ENCODE results near the gene ELMO1. TPM values are rescaled to one million over a fixed set of nuclear protein-coding genes. Genes with fewer than 3 reads are reported as not detected.

Gene ELMO1
- polyA plus RNA-seq, 2 of the 4 experiments (the other 2 are of a cell fraction) = 2.3 to 6.1 TPM

DNA sequence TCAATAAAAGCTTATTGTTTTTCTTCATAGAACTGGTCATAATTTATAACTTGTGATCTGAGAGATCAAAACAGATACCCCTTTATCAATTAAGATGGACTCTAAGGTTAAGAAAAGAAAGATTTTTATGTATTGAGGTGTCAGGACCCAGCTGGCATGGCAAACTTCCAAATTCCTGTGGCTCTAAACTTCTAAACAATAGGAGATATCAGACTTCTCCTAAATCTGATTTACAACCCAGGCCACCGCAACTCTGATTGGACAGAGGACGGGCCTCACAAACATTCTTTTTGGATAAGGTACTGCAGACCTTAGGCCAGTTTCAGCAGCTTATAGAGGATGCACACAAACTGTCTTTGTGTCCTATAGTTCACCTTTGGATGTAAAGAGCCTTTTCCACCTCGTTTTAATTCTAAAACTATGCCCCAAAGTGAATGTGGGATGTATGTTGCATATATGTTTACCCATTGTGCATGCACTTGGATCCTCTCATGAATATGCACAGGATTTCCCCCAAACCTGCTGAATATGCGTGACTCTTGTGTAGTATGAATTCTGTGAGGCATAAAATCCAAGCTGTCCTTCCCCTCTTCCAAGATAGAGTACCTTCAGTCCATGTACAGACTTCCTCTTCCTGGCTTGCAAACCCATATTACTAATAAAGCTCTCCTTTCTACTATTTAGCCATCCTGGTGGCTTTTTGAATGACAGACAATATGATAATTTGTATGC lies 69.0 kb downstream of the ELMO1 start:
- H3K4me1 ChIP-seq = no peaks in the 10 kb centered on the region
- ChIA-PET CTCF (interaction anchor here (0.7 to 1.2 kb wide), 2 partner anchors 69 to 145 kb away, joined by 3 read pairs; partner anchors contain the start of gene ELMO1), POLR2A (no interaction called here)
- no peak overlapping the region for H3K27ac ChIP-seq
- peaks cover 24% of the 10 kb centered on the region; the same call in 2 of the 3 replicates for H3K9me3 ChIP-seq
- no peak for ATAC-seq
- DNase-seq (ENCODE audit: low read depth in 1 of 2, low spot score in 1 of 2) = no peak
- H3K4me3 ChIP-seq = no peak overlapping the region
- FAIRE-seq = no peak
- TF ChIP-seq MAZ (IDR thresholded peaks at IDR 0.05; ENCODE audit: borderline replicate concordance, low read depth, low read length) (no peak), NR3C1 (IDR thresholded peaks at IDR 0.05) (no peak), HOXA7 (CRISPR knock-in tag; IDR thresholded peaks at IDR 0.05) (no peak), BHLHE40 (IDR thresholded peaks at IDR 0.05; ENCODE audit: low read depth, low read length) (no peak), ZFP36 (IDR thresholded peaks at IDR 0.05; ENCODE audit: borderline replicate concordance, partially characterized antibody) (no peak), HOXB5 (CRISPR knock-in tag; IDR thresholded peaks at IDR 0.05) (no peak), ZSCAN20 (CRISPR knock-in tag; IDR thresholded peaks at IDR 0.05) (no peak), POLR2A (IDR thresholded peaks at IDR 0.05; ENCODE audit: low read length) (no peak)
- TF ChIP-seq, protein P1, sequence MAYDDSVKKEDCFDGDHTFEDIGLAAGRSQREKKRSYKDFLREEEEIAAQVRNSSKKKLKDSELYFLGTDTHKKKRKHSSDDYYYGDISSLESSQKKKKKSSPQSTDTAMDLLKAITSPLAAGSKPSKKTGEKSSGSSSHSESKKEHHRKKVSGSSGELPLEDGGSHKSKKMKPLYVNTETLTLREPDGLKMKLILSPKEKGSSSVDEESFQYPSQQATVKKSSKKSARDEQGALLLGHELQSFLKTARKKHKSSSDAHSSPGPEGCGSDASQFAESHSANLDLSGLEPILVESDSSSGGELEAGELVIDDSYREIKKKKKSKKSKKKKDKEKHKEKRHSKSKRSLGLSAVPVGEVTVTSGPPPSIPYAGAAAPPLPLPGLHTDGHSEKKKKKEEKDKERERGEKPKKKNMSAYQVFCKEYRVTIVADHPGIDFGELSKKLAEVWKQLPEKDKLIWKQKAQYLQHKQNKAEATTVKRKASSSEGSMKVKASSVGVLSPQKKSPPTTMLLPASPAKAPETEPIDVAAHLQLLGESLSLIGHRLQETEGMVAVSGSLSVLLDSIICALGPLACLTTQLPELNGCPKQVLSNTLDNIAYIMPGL (CRISPR knock-in tag; IDR thresholded peaks at IDR 0.05; ENCODE audit: borderline replicate concordance) = no peak
- TF ChIP-seq, protein P2, sequence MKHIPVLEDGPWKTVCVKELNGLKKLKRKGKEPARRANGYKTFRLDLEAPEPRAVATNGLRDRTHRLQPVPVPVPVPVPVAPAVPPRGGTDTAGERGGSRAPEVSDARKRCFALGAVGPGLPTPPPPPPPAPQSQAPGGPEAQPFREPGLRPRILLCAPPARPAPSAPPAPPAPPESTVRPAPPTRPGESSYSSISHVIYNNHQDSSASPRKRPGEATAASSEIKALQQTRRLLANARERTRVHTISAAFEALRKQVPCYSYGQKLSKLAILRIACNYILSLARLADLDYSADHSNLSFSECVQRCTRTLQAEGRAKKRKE (CRISPR knock-in tag; IDR thresholded peaks at IDR 0.05; ENCODE audit: low read depth) = no peak
- no peak overlapping the region for H3K4me2 ChIP-seq
- WGBS (ENCODE audit: missing lambda C conversion rate) = 54% methylated on average over 4 of the region's 4 CpGs

DNA sequence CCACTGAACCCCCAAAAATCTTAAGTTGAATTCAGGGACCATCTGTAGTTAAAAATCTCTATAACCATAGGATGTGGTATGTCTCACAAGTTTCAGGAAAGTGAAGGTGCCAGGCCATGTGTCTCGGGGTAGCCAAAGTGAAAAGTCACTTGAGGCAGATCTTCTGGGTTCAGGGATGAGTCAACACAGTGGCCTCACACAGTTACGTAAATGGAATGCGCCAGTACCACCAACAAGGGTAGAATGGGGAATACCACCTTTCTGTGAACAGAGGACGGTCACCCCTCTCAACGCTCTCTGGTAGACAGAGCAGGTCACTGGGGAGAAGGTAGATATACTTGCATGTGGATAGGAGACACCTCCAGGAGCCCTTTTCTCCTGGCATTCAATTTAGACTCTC lies 71.4 kb downstream of the ELMO1 start:
- ATAC-seq = no peak
- Histone ChIP-seq H3K4me3 (no peak overlapping the region), H3K4me2 (no peak overlapping the region), H3K27ac (no peak overlapping the region), H3K4me1 (no peaks in the 10 kb centered on the region), H3K9me3 (peaks cover 24% of the 10 kb centered on the region; the same call in 2 of the 3 replicates)
- no peak for TF ChIP-seq POLR2AphosphoS2 (conservative IDR thresholded peaks at IDR 0.05; ENCODE audit: low read length)
- DNase-seq (ENCODE audit: low read depth in 1 of 2, low spot score in 1 of 2) = no peak
- POLR2A ChIA-PET = no interaction called here
- CTCF ChIA-PET = no interaction called here
- FAIRE-seq = no peak
- 78% methylated on average over 5 of the region's 5 CpGs for WGBS (ENCODE audit: missing lambda C conversion rate)

DNA sequence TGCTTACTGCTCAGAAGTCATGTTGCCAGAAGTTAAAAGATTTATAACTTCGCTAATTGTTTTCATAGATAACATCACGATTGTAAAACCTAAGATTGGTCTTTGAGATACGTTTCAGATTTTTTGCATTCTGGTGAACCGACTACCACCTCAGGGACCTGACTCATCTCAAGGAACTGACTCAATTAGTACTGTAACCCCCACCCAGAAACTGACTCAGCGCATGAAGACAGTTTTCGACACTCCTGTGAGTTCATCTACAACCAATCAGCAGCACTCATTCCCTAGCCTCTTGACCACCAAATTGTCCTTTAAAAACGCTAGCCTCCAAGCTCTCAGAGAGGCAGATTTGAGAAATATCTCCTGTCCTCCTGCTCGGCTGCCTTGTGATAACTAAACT lies 72.3 kb downstream of the ELMO1 start:
- ATAC-seq = no peak
- no peaks in the 10 kb centered on the region for H3K4me1 ChIP-seq
- no peak overlapping the region for H3K4me2 ChIP-seq
- POLR2A ChIA-PET = no interaction called here
- CTCF ChIA-PET = no interaction called here
- FAIRE-seq = no peak
- 56% methylated on average over 8 of the region's 8 CpGs for WGBS (ENCODE audit: missing lambda C conversion rate)
- DNase-seq (ENCODE audit: low read depth in 1 of 2, low spot score in 1 of 2) = peak in 1 of 2 experiments; percentile 6
- H3K9me3 ChIP-seq = peaks cover 24% of the 10 kb centered on the region; the same call in 2 of the 3 replicates
- no peak overlapping the region for H3K27ac ChIP-seq
- no peak for TF ChIP-seq CBX8 (IDR thresholded peaks at IDR 0.05)
- TF ChIP-seq HOXB13 (CRISPR knock-in tag; IDR thresholded peaks at IDR 0.05; ENCODE audit: low read depth) = no peak
- no peak for TF ChIP-seq RAD21 (conservative IDR thresholded peaks at IDR 0.05 in 1 of 2, IDR thresholded peaks at IDR 0.05 in 1 of 2)
- TF ChIP-seq CBX2 (IDR thresholded peaks at IDR 0.05; ENCODE audit: borderline replicate concordance, low read depth) = no peak
- H3K4me3 ChIP-seq = no peak overlapping the region

DNA sequence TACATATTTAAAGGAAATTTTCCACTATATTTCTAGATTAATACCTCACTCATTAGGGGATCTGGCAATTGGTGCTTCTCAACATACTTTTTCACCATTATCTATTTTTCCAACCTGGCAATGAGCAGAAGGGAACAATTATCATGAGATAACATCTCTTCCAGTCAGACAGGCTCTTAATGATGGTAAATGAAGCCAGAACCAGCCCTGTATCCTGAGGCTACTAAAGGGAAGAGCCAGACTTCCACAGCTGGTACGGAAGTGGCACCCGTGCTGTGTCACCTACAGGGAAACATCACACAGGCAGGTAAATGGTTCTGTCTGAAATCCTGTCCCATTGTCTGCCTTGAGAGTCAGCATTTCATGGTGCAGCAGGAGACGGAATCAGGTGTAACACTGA lies 75.9 kb downstream of the ELMO1 start:
- Histone ChIP-seq H3K9me3 (peaks cover 20% of the 10 kb centered on the region; the same call in 2 of the 3 replicates), H3K4me2 (no peak overlapping the region), H3K4me3 (no peak overlapping the region), H3K4me1 (no peaks in the 10 kb centered on the region), H3K27ac (no peak overlapping the region)
- ATAC-seq (no peak), FAIRE-seq (no peak), DNase-seq (ENCODE audit: low read depth in 1 of 2, low spot score in 1 of 2) (no peak)
- whole genome bisulfite sequencing (ENCODE audit: missing lambda C conversion rate) = 75% methylated on average over 3 of the region's 3 CpGs
- ChIA-PET POLR2A (no interaction called here), CTCF (interaction anchor here (0.9 kb wide), 1 partner anchor 13 kb away, joined by 3 read pairs; no protein-coding TSS in a partner anchor)
- no peak for TF ChIP-seq NR3C1 (IDR thresholded peaks at IDR 0.05)
- no peak for TF ChIP-seq FOSL2 (IDR thresholded peaks at IDR 0.05)
- TF ChIP-seq FOSL2 (CRISPR knock-in tag; IDR thresholded peaks at IDR 0.05) = no peak
- TF ChIP-seq, protein P1 (CRISPR knock-in tag; IDR thresholded peaks at IDR 0.05; ENCODE audit: borderline replicate concordance) = no peak
- TF ChIP-seq MAFK (IDR thresholded peaks at IDR 0.05; ENCODE audit: partially characterized antibody) = no peak
- TF ChIP-seq CHD2 (IDR thresholded peaks at IDR 0.05; ENCODE audit: low read length, partially characterized antibody) = no peak
- no peak for TF ChIP-seq EHF (CRISPR knock-in tag; IDR thresholded peaks at IDR 0.05)
- no peak for TF ChIP-seq NFE2L2 (conservative IDR thresholded peaks at IDR 0.05; ENCODE audit: low read length)
- TF ChIP-seq RAD21 (conservative IDR thresholded peaks at IDR 0.05 in 1 of 2, IDR thresholded peaks at IDR 0.05 in 1 of 2) = no peak
- TF ChIP-seq CHD4 (IDR thresholded peaks at IDR 0.05; ENCODE audit: borderline replicate concordance) = no peak
- TF ChIP-seq BHLHE40 (IDR thresholded peaks at IDR 0.05; ENCODE audit: low read depth, low read length) = no peak
- TF ChIP-seq CBX2 (IDR thresholded peaks at IDR 0.05; ENCODE audit: borderline replicate concordance, low read depth) = no peak
- no peak for TF ChIP-seq ZSCAN20 (CRISPR knock-in tag; IDR thresholded peaks at IDR 0.05)

Measured in A549 (cell line).